HG02840 (cell line): ENCODE data around the gene MBD5.
"Not testable (repeated sequence)": the region's sequence is repeated elsewhere in the genome, so short reads cannot be mapped to it uniquely, and the experiment has no call there.

Experiments used
- ATAC-seq: cut with Tn5 transposase; IDR thresholded peaks from one replicate; pipeline ENCODE4 v1.9.1; 2021; ENCODE audit warnings: mild to moderate bottlenecking, moderate library complexity, moderate number of reproducible peaks; ENCODE audit not compliant: unreplicated experiment, low FRiP score

MBD5 gene

DNA sequence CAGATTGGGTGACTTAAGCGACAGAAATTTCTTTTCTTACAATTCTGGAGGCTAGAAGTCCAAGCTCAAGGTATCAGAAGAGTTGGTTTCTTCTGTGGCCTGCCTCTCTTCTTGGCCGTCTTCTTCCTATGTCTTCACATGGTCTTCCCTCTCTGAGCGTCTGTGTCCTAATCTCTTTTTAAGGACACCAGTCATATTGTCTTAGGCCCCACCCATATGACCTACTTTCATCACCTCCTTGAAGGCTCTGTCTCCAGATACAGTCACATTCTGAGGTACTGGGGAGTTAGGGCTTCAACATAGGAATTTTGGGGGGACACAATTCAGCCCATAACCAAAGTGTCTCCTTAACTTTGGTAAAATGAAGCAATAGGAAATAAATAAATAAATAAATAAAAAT lies 512.8 kb downstream of the MBD5 start:
- ATAC-seq = no peak

GRCh38 chr2:148534416-148535204 lies 513.7 kb downstream of the MBD5 start:
- ATAC-seq = no peak

- no peak for ATAC-seq
Measured at GRCh38 chr2:148538375-148538774, 517.5 kb downstream of the MBD5 start.

DNA sequence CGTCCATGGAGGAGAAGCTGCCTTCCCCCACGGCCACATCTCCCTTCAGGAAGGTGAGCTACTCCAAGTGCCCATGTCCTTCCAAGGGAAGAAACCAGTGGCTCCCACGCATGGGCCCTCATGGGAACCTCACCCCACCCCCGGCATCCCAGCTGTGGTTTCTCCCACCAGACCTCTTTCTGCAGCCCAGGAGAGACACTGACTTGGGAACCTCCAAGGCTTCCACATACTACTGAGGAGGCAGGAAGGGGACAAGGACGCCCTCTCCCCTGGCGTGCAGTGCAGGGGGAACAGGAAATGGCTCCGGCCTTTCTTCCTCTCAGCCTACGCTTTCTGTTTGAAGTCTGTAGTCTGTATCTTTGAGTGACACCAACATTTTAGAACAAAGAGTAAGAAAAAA lies 519.1 kb downstream of the MBD5 start:
- peak; percentile 59 for ATAC-seq

DNA sequence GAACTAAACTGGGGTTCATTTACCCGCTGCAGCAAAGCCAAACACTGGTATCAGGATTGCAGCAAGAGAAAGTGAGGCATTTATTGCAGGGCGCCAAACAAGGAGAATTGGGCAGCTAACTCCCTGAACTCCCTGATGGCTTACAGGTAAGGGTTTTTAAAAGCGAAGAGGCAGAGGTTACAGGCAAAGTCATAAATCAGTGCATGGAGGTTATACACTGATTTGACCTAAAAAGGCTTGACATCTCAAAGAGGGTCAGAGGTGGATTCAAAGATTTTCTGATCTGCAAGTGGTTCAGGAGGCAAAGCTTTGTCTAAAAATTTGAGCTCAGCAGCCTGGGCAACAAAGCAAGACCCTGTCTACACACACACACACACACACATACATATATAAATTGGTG lies 520.9 kb downstream of the MBD5 start:
- ATAC-seq = no peak

DNA sequence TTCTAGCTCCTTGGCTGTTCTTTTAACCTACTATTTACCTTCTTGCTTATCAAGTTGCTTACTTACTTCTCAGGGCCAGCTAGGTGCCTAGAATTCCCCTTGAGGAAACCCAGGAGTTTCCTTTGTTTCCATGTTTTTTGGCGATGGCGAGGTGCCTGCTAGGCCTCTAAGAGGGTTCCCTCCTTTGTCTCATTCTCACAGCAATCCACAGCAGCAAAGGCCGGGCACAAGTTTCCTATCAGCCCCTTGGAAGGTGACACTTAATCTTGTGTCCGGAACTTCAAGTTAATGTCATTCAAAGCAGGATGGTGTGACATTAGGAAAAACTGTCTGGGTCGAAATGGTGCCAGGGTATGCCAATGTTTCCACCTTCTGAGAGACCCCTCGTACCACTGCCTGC lies 521.7 kb downstream of the MBD5 start:
- no peak for ATAC-seq

- ATAC-seq = not testable (repeated sequence)
Measured at GRCh38 chr2:148543088-148543540, 522.2 kb downstream of the MBD5 start.

- no peak for ATAC-seq
Measured at GRCh38 chr2:148545390-148546256, 524.7 kb downstream of the MBD5 start.

- no peak for ATAC-seq
Measured at GRCh38 chr2:148546270-148546669, 525.4 kb downstream of the MBD5 start.

GRCh38 chr2:148548716-148549400 lies 528.0 kb downstream of the MBD5 start:
- ATAC-seq = no peak

- ATAC-seq = no peak
Measured at GRCh38 chr2:148552675-148553331, 531.9 kb downstream of the MBD5 start.

DNA sequence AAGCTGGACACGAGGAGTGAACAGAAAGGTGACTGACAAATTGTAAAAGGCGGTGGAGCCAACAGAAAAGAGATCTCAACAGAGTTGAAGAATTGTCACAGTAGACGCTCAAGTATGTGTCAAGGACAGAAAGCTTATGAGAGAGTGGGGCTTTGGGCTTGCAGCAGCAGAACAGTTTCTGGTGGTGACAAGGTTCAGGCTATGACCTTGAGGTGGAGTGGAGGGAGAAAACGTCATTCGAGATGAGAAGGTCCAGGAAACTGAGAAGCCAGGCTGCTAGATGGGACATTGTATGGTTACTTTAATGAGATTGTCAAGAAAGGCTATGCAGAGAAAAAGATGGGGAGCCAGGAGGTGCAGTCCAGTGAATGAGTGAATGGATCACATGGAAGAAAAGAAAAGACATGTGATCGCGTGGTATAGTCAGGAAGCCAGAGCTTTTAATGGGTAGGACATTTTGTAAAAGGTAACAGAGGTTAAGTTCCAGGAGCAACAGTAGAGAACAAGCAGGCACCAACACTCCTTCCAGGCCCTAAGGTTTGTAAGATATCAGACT lies 532.5 kb downstream of the MBD5 start:
- ATAC-seq = no peak

DNA sequence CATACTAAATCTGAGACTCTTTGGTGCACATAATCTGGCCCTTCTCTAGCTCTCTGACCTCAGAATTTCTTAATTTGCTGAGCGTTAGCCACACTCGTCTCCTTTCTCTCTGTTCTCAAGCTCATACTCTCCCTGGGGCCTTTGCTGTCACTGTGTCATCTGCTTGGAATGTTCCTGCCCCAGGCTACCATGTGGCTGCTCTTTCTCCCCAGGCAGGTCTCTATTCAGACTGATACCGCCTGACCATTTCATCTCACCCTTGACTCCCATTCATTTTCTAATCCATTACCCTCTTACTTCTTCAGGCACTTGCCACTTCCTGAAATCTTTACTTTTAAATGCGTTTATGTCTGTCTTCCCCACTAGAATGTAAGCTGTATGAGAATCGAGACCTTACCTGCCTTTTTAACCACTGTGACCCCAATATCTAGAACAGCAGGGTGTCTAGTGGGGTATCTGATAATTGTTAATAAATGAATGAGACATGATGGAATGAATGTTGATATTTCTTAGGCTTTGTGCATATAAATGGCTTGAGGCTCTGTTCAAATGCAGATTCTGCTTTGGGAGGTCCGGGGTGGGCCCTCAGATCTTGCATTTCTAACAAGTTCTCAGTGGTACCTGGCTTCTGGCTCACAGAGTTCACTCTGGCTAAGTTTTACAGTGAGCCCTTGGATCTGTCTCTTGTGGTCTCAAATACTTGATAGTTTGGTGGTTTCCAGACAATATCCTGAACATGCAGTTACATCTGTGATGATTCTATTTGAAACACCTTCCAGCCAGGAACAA lies 533.8 kb downstream of the MBD5 start:
- ATAC-seq = no peak

DNA sequence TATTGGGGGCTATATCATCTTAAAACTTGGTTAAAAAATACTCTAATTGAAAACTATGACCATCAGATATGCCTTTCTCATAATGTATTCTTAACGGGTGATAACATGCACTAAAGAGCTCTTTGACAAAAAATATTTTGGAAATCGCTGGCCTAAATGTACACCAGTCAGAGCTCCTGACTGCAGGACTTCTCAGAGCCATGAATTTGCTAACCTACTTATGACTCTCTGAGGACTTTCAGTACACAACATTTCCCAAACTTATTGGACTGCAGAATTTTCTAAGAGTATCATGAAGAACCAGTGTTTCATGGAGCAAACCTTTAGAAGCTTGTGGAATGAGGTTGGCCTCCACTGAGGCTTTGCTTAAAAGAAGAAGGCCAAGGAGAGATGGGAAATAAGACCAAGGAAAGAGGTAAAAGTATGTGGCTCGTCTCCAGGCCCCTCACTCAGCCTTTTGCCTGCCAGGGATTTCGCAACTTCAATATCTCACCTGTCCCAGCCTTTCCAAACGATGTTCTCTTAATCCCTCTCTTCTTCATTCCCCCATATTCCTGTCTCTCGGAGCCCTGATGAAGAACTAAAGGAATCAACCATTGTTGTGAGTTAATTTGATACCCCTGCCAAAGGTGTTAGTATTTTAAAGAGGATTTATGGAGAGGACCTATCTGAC lies 534.9 kb downstream of the MBD5 start:
- no peak for ATAC-seq

DNA sequence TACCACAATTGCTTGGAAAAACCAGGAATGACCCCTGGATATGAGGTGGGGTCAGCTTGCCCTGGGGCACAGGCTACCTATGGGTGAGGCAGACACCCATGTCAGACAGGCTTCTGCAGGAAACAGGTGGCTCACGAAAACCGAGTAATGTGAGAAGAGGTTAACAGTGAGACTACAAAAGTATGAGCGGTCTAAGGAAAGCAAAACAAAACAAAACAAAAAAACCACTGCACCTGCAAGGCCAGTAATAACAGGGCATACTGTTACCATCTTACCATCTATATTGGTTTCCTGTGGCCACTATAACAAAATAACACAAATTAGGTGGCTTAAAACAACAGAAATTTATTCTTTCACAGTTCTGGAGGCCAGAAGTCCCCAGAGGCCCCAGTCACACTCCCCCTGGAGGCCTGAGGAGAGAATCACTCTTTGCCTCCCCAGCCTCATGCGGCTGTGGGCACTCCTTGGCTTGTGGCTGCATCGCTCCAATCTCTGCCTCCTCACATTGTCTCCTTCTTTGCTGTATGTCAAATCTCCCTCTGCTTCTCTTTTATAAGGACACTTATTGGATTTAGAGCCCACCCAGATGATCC lies 537.0 kb downstream of the MBD5 start:
- ATAC-seq = no peak

GRCh38 chr2:148560496-148560895 lies 539.6 kb downstream of the MBD5 start:
- ATAC-seq = no peak

DNA sequence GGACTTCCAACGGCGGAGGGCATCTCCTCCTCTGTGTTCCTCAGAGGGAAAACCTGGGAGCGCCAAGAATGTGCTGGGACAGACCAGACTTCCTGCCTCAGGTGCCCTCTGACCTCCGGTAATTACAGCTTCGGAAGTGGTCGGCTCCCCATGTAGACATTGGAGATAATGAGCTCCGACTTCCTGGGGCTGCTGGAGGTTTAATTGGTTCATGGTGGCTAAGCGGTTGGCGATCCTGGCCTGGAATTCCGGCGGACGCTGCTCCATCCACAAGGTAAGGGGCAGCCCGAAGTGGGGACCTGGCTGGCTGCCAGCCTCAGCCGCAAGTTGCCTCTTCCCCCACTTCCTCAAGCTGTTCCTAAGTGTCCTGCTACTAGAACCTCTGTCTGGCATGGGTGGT lies 540.5 kb downstream of the MBD5 start:
- no peak for ATAC-seq

GRCh38 chr2:148565272-148565894 lies 544.5 kb downstream of the MBD5 start:
- ATAC-seq = no peak
